AG09309 (cell line): ENCODE results near the gene ATP5PF.

ENCODE experiments used
- DNase-seq: peaks from one replicate; pipeline ENCODE4 v3.0.0-alpha.2; 2010; ENCODE audit warnings: low read depth
- H3K4me3 ChIP-seq: 2 replicates; pipeline ENCODE4 v1.5.1; 2011; ENCODE audit warnings: mild to moderate bottlenecking, low read depth, low read length, moderate library complexity; ENCODE audit not compliant: control insufficient read depth
- CTCF ChIP-seq: IDR thresholded peaks from 2 replicates; pipeline ENCODE4 v1.5.1; 2011; ENCODE audit warnings: mild to moderate bottlenecking, low read depth, low read length, inconsistent platforms; ENCODE audit not compliant: insufficient read depth, control insufficient read depth; ENCODE audit errors: missing control alignments

The ATP5PF gene

DNA sequence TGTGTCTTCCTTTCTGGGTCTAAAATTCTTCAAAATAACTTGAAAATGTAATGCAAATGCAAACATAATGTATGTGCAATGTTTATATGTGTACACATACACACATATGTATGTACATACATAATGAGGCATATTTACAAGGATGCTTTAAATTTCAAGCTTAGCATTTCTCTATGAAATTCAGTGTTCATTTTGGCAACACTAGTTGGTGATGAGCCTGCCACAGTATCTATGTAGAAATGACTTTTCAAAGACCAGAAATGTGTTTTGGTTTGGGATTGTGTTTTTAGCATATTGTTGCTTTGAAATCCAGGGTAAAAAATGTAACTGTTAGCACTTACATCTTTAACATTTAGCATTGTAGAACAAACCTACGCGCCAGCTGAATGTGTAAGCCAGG is 10.2 kb upstream of the ATP5PF start:
- no peak overlapping the region for H3K4me3 ChIP-seq
- no peak for DNase-seq
- TF ChIP-seq CTCF = no peak

GRCh38 chr21:25742900-25743299 is 8.2 kb upstream of the ATP5PF start:
- no peak for TF ChIP-seq CTCF
- H3K4me3 ChIP-seq = no peak overlapping the region
- DNase-seq = no peak

GRCh38 chr21:25737421-25737820 is 2.7 kb upstream of the ATP5PF start:
- no peak overlapping the region for H3K4me3 ChIP-seq
- DNase-seq = no peak
- no peak for TF ChIP-seq CTCF

GRCh38 chr21:25735646-25736597 is 1.2 kb upstream of the ATP5PF start:
- TF ChIP-seq CTCF = no peak
- peak overlapping the region; percentile 90 for H3K4me3 ChIP-seq
- peak; percentile 24 for DNase-seq

GRCh38 chr21:25734654-25734903 is 125 bp downstream of the ATP5PF start:
- peak overlapping the region; percentile 90 for H3K4me3 ChIP-seq
- no peak for TF ChIP-seq CTCF
- DNase-seq = no peak

DNA sequence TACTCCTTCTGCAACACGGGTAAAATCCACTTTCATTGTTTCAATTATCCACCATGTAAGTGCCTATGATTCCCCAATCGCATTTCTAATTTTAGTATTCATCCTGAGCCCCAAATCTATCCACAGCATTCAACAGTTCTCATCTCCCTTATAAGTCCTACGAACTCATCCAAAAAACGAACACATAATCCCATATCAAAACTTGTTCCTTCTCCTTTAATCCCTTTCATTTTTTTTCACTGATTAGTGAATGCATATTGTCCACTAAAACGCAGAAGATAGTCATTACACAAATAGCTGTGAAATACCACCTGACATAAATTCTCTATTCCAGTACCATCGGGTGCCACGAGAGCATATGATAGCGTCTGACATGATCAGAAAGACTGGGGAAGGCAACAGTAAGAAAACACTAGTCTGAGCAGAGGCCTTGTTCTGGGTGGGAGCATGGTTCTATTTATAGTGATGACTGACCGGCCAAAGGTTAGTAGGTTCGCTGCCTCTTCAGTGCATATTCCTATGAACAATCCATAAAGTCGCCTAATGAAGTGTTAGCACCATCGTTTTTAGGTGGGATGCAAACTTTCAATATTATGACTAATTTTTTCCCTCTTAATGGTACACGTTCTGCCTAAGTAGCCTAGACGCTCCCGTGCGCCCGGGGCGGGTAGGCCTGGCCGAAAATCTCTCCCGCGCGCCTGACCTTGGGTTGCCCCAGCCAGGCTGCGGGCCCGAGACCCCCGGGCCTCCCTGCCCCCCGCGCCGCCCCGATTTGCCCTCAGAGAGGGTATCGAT is 648 bp downstream of the ATP5PF start:
- no peak for DNase-seq
- no peak for TF ChIP-seq CTCF
- H3K4me3 ChIP-seq = peak overlapping the region; percentile 90
